ENCODE data around the gene RPLP2. TPM values are rescaled to one million over a fixed set of nuclear protein-coding genes. Genes with fewer than 3 reads are reported as not detected.

Gene RPLP2
- total RNA-seq, 1 donor: 220 TPM

GRCh38 chr11:823441-824291, 13.9 kb downstream of the RPLP2 start:
- TF ChIP-seq CTCF (IDR thresholded peaks at IDR 0.05; ENCODE audit: insufficient read depth, low read depth, low read length): no peak
- no peak overlapping the region for H3K4me3 ChIP-seq (ENCODE audit: low read depth, low read length)

GRCh38 chr11:824292-824880, 14.6 kb downstream of the RPLP2 start:
- DNase-seq (ENCODE audit: low read depth): no peak
- no peak overlapping the region for H3K4me3 ChIP-seq (ENCODE audit: low read depth, low read length)
- TF ChIP-seq CTCF (IDR thresholded peaks at IDR 0.05; ENCODE audit: insufficient read depth, low read depth, low read length): no peak

More at GRCh38 chr11:823441-824291, 13.9 kb downstream of the RPLP2 start:
- DNase-seq (ENCODE audit: low read depth): no peak

GRCh38 chr11:824942-825341, 15.2 kb downstream of the RPLP2 start:
- no peak for DNase-seq (ENCODE audit: low read depth)
- H3K4me3 ChIP-seq (ENCODE audit: low read depth, low read length): no peak overlapping the region
- TF ChIP-seq CTCF (IDR thresholded peaks at IDR 0.05; ENCODE audit: insufficient read depth, low read depth, low read length): no peak

GRCh38 chr11:825366-826226, 15.8 kb downstream of the RPLP2 start:
- H3K4me3 ChIP-seq (ENCODE audit: low read depth, low read length): no peak overlapping the region
- no peak for TF ChIP-seq CTCF (IDR thresholded peaks at IDR 0.05; ENCODE audit: insufficient read depth, low read depth, low read length)
- no peak for DNase-seq (ENCODE audit: low read depth)

- no peak for DNase-seq (ENCODE audit: low read depth)
- TF ChIP-seq CTCF (IDR thresholded peaks at IDR 0.05; ENCODE audit: insufficient read depth, low read depth, low read length): no peak
- no peak overlapping the region for H3K4me3 ChIP-seq (ENCODE audit: low read depth, low read length)
Observed at GRCh38 chr11:826227-826621, 16.5 kb downstream of the RPLP2 start.

GRCh38 chr11:826836-827145, 17.0 kb downstream of the RPLP2 start:
- peak overlapping the region; percentile 42 for H3K4me3 ChIP-seq (ENCODE audit: low read depth, low read length)
- no peak for DNase-seq (ENCODE audit: low read depth)
- TF ChIP-seq CTCF (IDR thresholded peaks at IDR 0.05; ENCODE audit: insufficient read depth, low read depth, low read length): no peak

Data from fibroblast of villous mesenchyme (primary cell).